ENCODE results near the gene ARNT2. TPM values are rescaled to one million over a fixed set of nuclear protein-coding genes. Genes with fewer than 3 reads are reported as not detected.

Gene ARNT2
- total and polyA plus RNA-seq, 8 donors = 0.58 to 27.4 (median 1.6) TPM

DNA sequence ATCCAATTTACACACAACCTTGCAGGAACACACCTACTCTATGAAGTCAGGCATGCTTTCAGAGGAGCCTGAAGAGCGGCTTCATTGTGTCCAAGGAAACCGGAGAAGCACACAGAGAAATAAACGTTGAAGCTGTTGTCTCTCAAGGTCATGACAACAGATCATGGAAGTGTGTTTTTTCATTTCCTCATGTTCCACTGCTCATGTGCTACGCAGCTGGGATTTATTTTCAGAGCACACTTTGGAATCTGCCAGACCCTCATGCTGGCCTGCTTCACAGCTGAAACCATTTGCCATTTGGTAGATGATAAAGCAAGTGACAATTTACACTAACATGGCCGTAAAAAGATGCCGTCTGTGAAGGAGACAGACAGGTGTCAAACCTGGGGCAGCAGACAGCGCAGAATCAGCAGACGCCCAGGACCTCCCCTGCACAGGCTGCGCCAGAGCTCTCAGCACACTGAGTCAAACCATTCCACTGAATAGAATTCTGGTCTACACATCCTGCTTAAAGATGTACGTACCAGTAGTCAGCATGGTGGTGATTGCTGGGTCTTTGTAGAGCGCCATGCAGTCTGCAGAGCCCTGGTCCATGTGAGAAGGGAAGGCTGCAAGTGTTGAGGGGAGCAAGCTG, 99.3 kb downstream of the ARNT2 start:
- Histone ChIP-seq H3K27ac (no peak overlapping the region), H3K9me3 (peaks cover 0 to 8% (median 2%) of the 10 kb centered on the region in 4 donors), H3K36me3 (peaks cover 0 to 5% (median 0%) of the 10 kb centered on the region in 4 donors), H3K4me1 (peaks cover 0 to 11% (median 4%) of the 10 kb centered on the region in 4 donors), H3K27me3 (no peaks in the 10 kb centered on the region), H3K4me3 (no peak overlapping the region)
- intact Hi-C loops (cut with DNase I; ENCODE audit: low total_unique reads) = no loop called here
- 80 to 88% (median 85%) methylated on average over 11 of the region's 11 CpGs for WGBS, 5 donors
- TF ChIP-seq POLR2AphosphoS5 (IDR thresholded peaks at IDR 0.05) = no peak
- TF ChIP-seq EP300 (IDR thresholded peaks at IDR 0.05) = no peak
- TF ChIP-seq, protein P1, sequence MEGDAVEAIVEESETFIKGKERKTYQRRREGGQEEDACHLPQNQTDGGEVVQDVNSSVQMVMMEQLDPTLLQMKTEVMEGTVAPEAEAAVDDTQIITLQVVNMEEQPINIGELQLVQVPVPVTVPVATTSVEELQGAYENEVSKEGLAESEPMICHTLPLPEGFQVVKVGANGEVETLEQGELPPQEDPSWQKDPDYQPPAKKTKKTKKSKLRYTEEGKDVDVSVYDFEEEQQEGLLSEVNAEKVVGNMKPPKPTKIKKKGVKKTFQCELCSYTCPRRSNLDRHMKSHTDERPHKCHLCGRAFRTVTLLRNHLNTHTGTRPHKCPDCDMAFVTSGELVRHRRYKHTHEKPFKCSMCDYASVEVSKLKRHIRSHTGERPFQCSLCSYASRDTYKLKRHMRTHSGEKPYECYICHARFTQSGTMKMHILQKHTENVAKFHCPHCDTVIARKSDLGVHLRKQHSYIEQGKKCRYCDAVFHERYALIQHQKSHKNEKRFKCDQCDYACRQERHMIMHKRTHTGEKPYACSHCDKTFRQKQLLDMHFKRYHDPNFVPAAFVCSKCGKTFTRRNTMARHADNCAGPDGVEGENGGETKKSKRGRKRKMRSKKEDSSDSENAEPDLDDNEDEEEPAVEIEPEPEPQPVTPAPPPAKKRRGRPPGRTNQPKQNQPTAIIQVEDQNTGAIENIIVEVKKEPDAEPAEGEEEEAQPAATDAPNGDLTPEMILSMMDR (IDR thresholded peaks at IDR 0.05) = no peak
- no peak for TF ChIP-seq POLR2A (IDR thresholded peaks at IDR 0.05)
- DNase-seq = peak in 1 of 2 donors; percentile 40

DNA sequence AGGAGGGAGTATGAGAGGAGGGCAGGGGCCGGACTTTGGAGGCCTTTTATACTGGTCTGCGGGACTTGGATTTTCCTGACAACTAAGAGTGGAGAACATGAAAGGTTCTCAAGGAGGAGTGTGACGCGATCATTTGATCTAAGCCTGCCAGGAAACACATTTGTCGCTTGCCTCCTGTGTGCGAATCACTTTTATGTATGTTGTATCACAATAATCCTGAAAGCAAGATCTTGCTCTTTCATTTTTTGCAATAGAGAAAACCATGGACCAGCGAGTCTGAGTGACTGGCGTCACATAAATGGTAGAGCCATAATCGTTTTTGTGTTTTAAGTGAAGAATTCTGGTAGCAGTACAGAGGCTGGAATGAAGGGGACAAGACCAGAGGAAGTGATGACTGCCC, 100.7 kb downstream of the ARNT2 start:
- WGBS, 5 donors = 94 to 96% (median 95%) methylated on average over 9 of the region's 9 CpGs
- no peak for TF ChIP-seq POLR2AphosphoS5 (IDR thresholded peaks at IDR 0.05)
- TF ChIP-seq, protein P1 (IDR thresholded peaks at IDR 0.05) = no peak
- no peak for TF ChIP-seq POLR2A (IDR thresholded peaks at IDR 0.05)
- no peak for TF ChIP-seq EP300 (IDR thresholded peaks at IDR 0.05)

DNA sequence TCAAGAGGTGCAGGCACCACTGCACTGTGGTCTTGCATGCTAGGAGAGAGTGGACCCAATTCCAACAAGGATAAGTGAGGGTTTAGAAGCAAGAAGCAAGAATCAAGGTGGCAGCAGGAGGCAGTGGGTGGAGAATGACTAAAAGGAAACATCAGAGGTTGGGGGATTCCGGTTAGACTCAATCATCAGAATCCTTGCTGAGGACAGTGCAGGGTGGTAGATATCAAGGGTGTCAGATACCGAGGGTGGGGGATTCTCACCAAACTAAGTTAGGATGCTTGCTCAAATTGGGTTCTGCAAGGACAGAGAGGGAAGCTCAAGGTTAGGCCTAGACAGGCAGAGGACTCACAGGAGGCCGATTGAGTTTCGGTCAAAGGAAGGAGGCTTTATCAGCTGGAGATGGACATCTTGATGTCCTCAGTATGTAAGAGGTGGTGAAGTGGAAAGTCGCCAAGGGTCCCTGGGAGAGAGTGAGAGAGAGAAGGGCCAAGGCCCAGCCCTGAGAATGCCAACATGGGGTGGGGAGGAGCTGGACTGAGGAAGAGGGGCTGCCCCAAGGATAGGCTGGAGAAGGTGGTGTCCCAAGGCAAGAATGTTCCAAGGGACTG, 102.2 kb downstream of the ARNT2 start:
- peaks cover 0 to 5% (median 0%) of the 10 kb centered on the region in 4 donors for H3K36me3 ChIP-seq
- peaks cover 0 to 8% (median 2%) of the 10 kb centered on the region in 4 donors for H3K9me3 ChIP-seq
- 74 to 96% (median 89%) methylated on average over 5 of the region's 5 CpGs for WGBS, 5 donors
- no peak overlapping the region for H3K27ac ChIP-seq
- no peak for DNase-seq
- no peaks in the 10 kb centered on the region for H3K27me3 ChIP-seq
- no peak overlapping the region for H3K4me3 ChIP-seq
- TF ChIP-seq POLR2AphosphoS5 (IDR thresholded peaks at IDR 0.05) (no peak), POLR2A (IDR thresholded peaks at IDR 0.05) (no peak), EP300 (IDR thresholded peaks at IDR 0.05) (no peak)
- TF ChIP-seq, protein P1 (IDR thresholded peaks at IDR 0.05) = no peak
- intact Hi-C loops (cut with DNase I; ENCODE audit: low total_unique reads) = no loop called here
- H3K4me1 ChIP-seq = peaks cover 0 to 11% (median 4%) of the 10 kb centered on the region in 4 donors

More for the DNA sequence above, 100.7 kb downstream of the ARNT2 start:
- Histone ChIP-seq H3K4me1 (peaks cover 0 to 11% (median 4%) of the 10 kb centered on the region in 4 donors), H3K27me3 (no peaks in the 10 kb centered on the region), H3K9me3 (peaks cover 0 to 8% (median 2%) of the 10 kb centered on the region in 4 donors), H3K4me3 (no peak overlapping the region), H3K27ac (no peak overlapping the region), H3K36me3 (peaks cover 0 to 5% (median 0%) of the 10 kb centered on the region in 4 donors)
- intact Hi-C loops (cut with DNase I; ENCODE audit: low total_unique reads) = no loop called here
- no peak for DNase-seq

DNA sequence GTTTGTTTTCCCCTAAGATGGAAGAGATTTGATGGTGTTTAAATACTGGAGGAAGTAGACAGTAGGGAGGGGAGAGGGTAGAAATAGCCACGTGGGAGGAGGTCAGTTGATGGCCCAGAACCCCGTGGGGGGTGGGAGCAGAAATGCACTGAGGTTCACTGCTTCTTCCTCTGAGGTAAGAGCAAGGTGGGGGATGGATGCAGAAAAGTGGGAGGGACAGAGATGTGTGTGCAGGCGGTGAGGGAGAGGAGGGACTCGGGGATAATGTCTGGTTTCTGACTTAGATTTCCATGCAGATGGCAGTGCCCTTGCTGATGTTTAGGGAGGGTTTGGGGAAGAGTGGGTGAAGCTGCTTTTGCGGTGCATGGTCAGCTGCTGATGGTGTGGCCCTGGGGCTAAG, 102.9 kb downstream of the ARNT2 start:
- Histone ChIP-seq H3K4me1 (peaks cover 0 to 11% (median 4%) of the 10 kb centered on the region in 4 donors), H3K27ac (no peak overlapping the region), H3K4me3 (no peak overlapping the region), H3K9me3 (peaks cover 0 to 8% (median 2%) of the 10 kb centered on the region in 4 donors), H3K36me3 (peaks cover 0 to 5% (median 0%) of the 10 kb centered on the region in 4 donors), H3K27me3 (no peaks in the 10 kb centered on the region)
- TF ChIP-seq, protein P1 (IDR thresholded peaks at IDR 0.05) = no peak
- TF ChIP-seq POLR2A (IDR thresholded peaks at IDR 0.05) = no peak
- no peak for TF ChIP-seq POLR2AphosphoS5 (IDR thresholded peaks at IDR 0.05)
- TF ChIP-seq EP300 (IDR thresholded peaks at IDR 0.05) = no peak
- intact Hi-C loops (cut with DNase I; ENCODE audit: low total_unique reads) = no loop called here
- 62 to 72% (median 63%) methylated on average over 5 of the region's 5 CpGs for WGBS, 5 donors
- DNase-seq = no peak
